ENCODE results near the gene DCDC1. TPM values are rescaled to one million over a fixed set of nuclear protein-coding genes. Genes with fewer than 3 reads are reported as not detected.

Gene DCDC1
- total RNA-seq, 1 experiment from 2014 or later = 0.59 TPM

DNA sequence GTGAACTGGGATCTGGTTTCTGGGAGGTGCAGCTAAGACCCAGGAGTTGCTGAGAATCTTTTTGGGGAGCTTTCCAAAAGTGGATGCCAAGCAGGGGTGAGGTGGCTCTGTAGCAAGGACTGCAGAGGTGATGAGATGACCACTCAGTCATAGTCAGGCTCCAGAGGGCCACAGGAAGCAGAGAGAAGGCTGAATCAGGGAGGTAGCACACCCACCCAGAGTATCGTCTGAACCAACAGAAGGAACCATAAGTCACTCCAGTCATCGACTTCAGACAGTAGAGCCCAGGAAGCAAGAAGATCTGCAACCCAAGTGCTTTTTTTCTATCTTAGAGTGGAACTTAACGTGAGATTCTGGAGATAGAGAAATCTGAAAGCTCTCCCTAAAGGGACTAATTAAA is 447.7 kb downstream of the DCDC1 start:
- Histone ChIP-seq H3K36me3 (replicated peaks; ENCODE audit: control insufficient read depth, insufficient read depth, low read length) (no peaks in the 10 kb centered on the region), H3K27me3 (ENCODE audit: control insufficient read depth, insufficient read depth, low read length) (no peaks in the 10 kb centered on the region), H3K4me3 (ENCODE audit: insufficient read depth, low read depth, low read length) (no peak overlapping the region)
- no peak for DNase-seq

DNA sequence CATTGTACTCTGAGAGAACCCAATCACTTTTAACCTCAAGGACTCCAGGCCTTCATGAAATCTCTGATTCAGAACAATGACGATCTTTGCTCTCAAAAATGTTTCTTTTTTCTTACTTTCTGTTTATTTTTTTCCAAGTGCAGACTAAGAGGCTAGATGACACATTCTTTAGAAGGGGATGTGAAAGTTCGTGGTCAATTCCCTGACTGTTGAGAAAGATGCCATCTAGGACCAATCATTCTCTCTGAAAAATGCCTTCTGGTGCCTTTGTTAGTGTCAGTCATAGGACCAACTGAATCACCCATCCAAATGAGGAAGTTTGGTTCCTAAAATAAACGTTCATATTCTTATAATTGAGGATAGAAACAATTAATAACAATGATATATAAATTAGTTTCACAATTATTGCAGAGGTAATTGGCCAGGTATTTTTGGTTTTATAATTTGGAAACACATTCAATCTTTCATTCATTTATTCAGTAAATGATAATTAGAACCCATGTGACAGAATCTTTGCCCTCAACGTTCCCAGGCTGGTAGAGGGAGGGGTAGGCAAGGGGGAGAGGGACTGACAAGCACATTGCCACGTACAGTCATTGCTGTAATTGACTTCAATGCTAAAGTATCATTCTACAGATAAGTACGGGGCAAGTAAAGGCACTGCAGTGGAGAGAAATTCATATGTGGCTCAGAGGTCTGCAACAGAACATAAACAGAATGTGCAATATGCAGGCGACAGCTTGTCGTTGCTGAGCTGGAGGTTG is 450.0 kb downstream of the DCDC1 start:
- DNase-seq = no peak
- no peak overlapping the region for H3K4me3 ChIP-seq (ENCODE audit: insufficient read depth, low read depth, low read length)
- H3K27me3 ChIP-seq (ENCODE audit: control insufficient read depth, insufficient read depth, low read length) = no peaks in the 10 kb centered on the region
- H3K36me3 ChIP-seq (replicated peaks; ENCODE audit: control insufficient read depth, insufficient read depth, low read length) = no peaks in the 10 kb centered on the region

DNA sequence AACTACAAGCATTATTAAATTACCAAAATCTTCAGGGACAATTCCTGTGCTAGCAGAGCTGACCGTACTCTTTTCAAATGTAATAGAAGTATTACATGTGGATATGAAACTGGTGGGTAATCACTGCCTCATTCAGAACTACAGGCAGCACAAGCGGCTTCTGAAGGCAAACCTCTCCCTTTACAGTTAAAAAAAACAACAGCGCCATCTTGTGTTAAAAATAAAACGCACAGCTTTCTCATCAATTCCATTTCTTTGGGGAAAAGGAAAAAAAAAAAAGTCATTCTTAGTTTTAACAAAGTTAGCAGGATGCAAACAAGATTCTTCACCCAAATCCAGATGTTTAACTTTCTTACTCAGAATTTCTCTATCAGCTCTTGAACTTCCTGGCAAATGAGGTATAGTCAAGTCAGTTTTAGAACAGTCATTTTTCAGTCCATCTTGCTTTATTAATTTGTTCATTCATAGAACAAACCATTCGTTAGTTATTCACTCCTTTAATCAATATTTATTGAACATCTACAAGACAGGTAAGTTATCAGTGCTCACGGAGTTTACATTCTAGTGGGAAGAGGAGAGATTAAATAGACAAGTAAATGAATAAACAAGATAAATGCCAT is 451.6 kb downstream of the DCDC1 start:
- Histone ChIP-seq H3K36me3 (replicated peaks; ENCODE audit: control insufficient read depth, insufficient read depth, low read length) (no peaks in the 10 kb centered on the region), H3K4me3 (ENCODE audit: insufficient read depth, low read depth, low read length) (no peak overlapping the region), H3K27me3 (ENCODE audit: control insufficient read depth, insufficient read depth, low read length) (no peaks in the 10 kb centered on the region)
- DNase-seq = peak; percentile 9

DNA sequence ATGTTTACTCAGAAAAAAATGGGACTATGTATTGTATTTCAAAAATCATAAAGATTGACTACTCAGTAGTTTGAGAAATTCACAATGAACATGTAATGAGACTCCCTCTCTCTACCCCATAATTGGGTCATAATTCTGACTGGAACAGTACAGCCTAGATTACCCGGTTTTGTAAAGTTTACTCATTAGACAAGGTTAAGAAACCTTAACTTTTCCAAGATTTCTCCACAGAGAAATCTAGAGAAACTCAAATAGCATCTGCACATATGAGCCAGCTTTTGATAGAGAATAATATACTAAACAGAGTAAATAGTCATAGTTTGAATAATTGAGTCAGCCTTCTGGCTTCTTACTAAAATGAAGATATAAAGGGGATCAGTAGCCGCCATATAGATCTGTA is 452.3 kb downstream of the DCDC1 start:
- DNase-seq = no peak
- no peak overlapping the region for H3K4me3 ChIP-seq (ENCODE audit: insufficient read depth, low read depth, low read length)
- H3K36me3 ChIP-seq (replicated peaks; ENCODE audit: control insufficient read depth, insufficient read depth, low read length) = no peaks in the 10 kb centered on the region
- no peaks in the 10 kb centered on the region for H3K27me3 ChIP-seq (ENCODE audit: control insufficient read depth, insufficient read depth, low read length)

DNA sequence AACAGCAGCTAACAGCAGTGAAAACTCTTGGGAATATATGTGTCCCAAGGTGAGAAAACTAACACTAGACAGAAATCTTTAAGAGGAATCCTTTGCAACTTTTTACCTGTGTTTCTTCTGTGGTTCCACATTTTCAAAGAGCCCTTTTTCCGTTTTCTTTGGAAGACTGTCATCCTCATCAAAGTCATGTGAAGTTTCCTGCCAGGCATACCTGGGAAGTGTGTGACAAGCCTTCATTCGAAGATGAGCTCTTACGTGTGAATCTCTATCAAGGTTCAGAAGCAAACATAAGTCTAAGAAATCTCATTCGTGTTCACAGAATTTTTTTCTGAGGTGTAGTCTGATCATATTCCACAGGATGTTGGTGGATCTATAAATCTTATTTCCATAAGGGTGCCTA is 452.8 kb downstream of the DCDC1 start:
- Histone ChIP-seq H3K36me3 (replicated peaks; ENCODE audit: control insufficient read depth, insufficient read depth, low read length) (no peaks in the 10 kb centered on the region), H3K4me3 (ENCODE audit: insufficient read depth, low read depth, low read length) (no peak overlapping the region), H3K27me3 (ENCODE audit: control insufficient read depth, insufficient read depth, low read length) (no peaks in the 10 kb centered on the region)
- no peak for DNase-seq

DNA sequence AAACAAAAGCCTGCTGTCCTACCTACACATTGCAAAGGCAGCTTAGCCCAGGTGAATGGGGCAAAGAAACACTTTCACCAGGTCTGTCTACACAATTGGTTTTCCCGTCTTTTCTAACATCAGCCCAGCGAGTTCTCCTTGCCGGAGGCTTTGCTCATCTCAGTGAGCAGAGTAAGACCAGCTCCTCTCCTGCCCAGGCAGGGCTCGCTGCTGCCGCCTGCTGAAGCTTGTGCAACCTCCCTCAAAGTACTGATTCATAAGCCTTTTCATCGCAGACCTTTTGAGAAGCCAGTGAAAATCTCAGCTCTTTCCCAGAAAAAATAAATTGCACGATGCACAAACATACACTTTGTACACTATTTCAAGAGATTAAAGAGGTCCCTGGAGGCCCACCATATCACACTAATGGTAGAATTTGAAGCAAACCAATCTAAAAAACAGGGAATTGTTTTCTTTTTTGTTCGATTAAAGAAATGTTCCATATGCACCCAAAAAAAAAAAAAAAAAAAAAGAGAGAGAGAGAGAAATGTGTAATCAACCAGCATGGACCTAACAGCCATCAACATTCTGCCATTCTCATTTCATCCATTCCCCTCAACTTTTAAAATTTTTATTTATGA is 455.3 kb downstream of the DCDC1 start:
- peak; percentile 43 for DNase-seq
- H3K4me3 ChIP-seq (ENCODE audit: insufficient read depth, low read depth, low read length) = no peak overlapping the region
- H3K36me3 ChIP-seq (replicated peaks; ENCODE audit: control insufficient read depth, insufficient read depth, low read length) = no peaks in the 10 kb centered on the region
- H3K27me3 ChIP-seq (ENCODE audit: control insufficient read depth, insufficient read depth, low read length) = no peaks in the 10 kb centered on the region

DNA sequence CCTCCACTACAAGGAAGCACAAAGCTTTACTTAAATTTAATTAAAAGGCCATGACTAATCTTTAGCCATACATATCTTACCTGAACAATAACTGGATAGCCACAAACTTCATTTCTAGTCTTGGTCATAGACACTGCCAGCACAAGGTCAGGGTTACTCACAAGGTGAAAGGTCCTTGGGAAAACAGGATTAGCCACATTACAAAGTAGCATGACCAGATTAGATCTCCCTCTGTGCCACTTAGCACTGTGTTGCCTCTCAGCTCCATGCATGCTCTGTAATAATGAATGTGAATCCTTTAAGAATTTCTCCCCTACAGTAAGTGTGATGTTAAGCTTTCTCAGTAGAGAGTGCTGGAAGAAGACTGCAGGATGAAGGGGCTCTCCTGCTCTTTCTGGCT is 458.3 kb downstream of the DCDC1 start:
- DNase-seq = no peak
- H3K4me3 ChIP-seq (ENCODE audit: insufficient read depth, low read depth, low read length) = no peak overlapping the region
- no peaks in the 10 kb centered on the region for H3K36me3 ChIP-seq (replicated peaks; ENCODE audit: control insufficient read depth, insufficient read depth, low read length)
- no peaks in the 10 kb centered on the region for H3K27me3 ChIP-seq (ENCODE audit: control insufficient read depth, insufficient read depth, low read length)

DNA sequence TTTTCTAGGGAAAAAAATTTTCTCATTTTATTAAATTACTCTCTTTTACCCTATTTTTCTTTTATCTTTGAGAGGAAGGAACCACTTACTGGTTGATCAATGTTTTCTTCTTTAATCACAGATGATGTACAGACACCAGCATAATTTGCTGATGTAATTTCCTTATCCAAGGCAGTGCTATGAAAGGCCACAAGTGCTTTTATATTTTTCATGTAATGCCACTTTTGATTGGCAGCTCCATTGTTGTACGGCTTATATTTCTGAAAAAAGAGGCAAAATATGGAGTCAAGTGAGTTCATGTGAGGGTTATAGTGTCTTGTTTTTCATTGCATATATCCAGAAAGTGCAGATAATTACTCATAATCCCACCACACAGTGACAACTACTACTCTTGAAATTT is 460.7 kb downstream of the DCDC1 start:
- Histone ChIP-seq H3K27me3 (ENCODE audit: control insufficient read depth, insufficient read depth, low read length) (no peaks in the 10 kb centered on the region), H3K36me3 (replicated peaks; ENCODE audit: control insufficient read depth, insufficient read depth, low read length) (no peaks in the 10 kb centered on the region), H3K4me3 (ENCODE audit: insufficient read depth, low read depth, low read length) (no peak overlapping the region)
- DNase-seq = no peak

DNA sequence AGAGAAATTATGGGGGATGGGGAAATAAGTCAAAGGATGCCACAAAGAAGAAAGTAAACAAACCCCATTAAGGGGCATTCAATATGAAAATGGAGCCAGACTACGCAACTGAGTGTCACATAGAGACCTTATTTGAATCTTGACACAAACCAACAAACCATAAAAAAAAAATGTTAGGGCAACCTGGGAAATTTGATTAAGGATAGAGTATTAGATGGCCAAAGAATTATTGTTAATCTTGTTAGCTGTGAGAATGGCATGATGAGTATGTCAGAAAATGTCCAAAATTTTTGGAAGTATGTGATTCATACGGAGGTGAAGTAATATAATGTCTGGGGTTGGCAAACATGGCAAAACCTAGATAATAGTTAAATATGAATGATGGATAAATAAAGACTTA is 461.3 kb downstream of the DCDC1 start:
- Histone ChIP-seq H3K36me3 (replicated peaks; ENCODE audit: control insufficient read depth, insufficient read depth, low read length) (no peaks in the 10 kb centered on the region), H3K4me3 (ENCODE audit: insufficient read depth, low read depth, low read length) (no peak overlapping the region), H3K27me3 (ENCODE audit: control insufficient read depth, insufficient read depth, low read length) (no peaks in the 10 kb centered on the region)
- DNase-seq = no peak

DNA sequence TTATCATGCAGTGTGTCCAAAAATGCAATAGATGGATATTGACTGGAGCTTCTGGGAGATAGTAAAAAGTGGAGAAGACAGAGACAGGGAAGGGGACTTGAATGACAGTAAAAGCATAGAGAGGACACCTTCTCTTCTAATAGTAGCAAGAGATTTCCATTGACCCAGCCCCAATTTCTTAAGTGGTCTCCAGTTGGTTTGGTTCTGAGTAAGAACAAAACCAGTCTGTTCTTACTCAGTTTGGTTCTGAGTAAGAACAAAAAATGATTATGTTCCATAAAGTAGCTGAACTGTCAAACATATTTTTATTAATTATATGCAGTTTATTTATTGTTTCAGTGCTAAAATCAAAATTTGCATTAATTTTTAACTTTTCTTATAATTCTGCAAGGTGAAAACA is 466.6 kb downstream of the DCDC1 start:
- Histone ChIP-seq H3K36me3 (replicated peaks; ENCODE audit: control insufficient read depth, insufficient read depth, low read length) (no peaks in the 10 kb centered on the region), H3K27me3 (ENCODE audit: control insufficient read depth, insufficient read depth, low read length) (no peaks in the 10 kb centered on the region), H3K4me3 (ENCODE audit: insufficient read depth, low read depth, low read length) (no peak overlapping the region)
- DNase-seq = no peak

DNA sequence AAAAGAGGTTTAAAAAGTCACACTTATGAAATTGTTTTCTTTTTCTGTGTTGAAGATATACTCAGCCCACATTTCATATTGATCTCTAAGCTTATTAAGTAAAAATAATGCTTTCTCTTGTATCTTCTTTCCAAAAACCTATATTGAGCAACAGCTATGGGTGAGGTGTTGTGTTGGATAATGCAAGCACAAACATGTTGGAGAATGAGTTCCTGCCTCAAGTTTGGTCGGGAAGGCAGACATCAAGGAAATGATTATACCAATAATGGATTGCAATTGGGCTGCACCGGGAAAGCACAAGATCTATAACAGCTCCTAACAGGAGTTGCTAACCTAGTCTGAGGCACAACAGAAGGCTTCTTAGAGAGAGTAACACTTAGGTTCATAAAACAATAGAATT is 474.5 kb downstream of the DCDC1 start:
- Histone ChIP-seq H3K27me3 (ENCODE audit: control insufficient read depth, insufficient read depth, low read length) (no peaks in the 10 kb centered on the region), H3K36me3 (replicated peaks; ENCODE audit: control insufficient read depth, insufficient read depth, low read length) (no peaks in the 10 kb centered on the region), H3K4me3 (ENCODE audit: insufficient read depth, low read depth, low read length) (no peak overlapping the region)
- DNase-seq = no peak

DNA sequence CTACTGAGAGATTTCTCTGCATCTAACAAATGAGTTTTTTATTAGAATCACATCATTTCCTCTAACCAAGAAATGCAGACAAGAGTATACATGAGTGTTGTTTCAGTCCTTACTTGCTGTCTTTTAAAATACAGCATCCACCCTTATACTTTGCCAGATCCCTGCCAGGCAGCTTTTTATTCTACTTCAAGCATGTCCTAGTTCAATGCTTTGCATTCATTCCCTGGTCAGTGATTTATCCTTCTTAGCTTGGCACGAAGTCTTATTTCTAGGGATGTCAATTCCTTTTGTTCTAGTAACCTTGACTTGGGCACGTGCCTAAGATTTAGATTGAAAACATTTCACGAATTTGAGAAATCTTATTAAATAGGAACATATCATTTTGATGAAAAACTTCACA is 476.2 kb downstream of the DCDC1 start:
- Histone ChIP-seq H3K36me3 (replicated peaks; ENCODE audit: control insufficient read depth, insufficient read depth, low read length) (no peaks in the 10 kb centered on the region), H3K4me3 (ENCODE audit: insufficient read depth, low read depth, low read length) (no peak overlapping the region), H3K27me3 (ENCODE audit: control insufficient read depth, insufficient read depth, low read length) (no peaks in the 10 kb centered on the region)
- DNase-seq = no peak

DNA sequence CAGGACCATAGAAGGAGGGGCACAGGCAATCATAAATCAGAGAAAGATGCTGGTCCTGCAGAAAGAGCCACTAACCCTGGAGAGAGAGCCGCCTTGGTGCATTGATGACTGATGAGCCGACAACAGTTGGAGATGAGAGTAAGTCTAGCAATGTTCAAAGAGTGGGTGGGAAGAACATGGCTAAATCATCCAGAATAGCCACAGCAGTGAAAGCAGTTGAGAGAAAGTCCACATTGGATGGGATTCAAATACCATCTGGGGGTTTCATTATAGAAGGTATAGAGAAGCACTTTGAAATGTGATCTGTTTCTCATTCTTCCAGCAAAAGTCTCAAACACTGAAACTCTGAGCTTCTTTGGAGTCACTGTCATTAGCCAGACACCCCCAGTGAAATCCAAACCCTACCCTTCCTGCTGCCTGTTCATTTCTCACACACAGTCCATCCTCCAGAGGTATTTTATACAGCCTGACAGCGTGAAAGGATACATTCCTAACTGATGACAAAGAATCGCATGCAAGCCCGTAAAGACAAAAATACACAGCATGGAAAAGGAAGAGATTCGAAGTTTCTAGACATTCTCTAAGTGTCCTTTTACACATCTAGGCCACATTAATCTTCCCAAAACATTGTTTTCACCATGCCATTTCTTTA is 480.3 kb downstream of the DCDC1 start:
- Histone ChIP-seq H3K4me3 (ENCODE audit: insufficient read depth, low read depth, low read length) (no peak overlapping the region), H3K27me3 (ENCODE audit: control insufficient read depth, insufficient read depth, low read length) (no peaks in the 10 kb centered on the region), H3K36me3 (replicated peaks; ENCODE audit: control insufficient read depth, insufficient read depth, low read length) (no peaks in the 10 kb centered on the region)
- DNase-seq = no peak

DNA sequence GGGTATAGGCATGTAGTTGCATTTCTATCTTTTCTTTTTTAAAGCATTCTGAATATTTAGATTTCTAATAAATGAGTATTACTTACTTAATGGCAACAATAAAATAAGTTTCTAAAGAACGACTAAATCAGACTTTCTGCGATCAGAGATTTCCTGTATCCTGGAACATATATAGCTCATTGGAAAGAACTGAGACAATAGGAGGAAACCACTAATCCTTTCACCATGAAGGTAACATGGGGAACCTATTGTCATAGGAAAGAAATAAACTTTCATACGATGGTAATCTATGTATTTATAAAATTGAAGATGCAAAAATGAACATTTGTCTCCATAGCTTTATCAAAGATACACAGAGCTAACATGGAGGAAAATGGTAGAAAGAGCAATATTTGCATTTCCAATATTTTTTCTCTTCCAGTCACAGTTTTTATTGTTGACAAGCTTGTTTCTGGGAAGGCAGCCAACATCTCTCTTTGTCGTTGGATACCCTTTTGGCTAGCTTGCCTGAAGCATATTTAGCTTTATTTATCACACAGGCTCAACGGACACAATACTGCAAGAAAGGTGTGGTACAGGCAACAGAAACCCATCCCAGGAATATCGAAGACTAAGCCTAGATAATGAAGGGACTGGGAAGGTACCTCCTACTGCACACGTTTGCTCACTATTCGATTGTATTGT is 490.1 kb downstream of the DCDC1 start:
- H3K36me3 ChIP-seq (replicated peaks; ENCODE audit: control insufficient read depth, insufficient read depth, low read length) = no peaks in the 10 kb centered on the region
- DNase-seq = no peak
- H3K27me3 ChIP-seq (ENCODE audit: control insufficient read depth, insufficient read depth, low read length) = no peaks in the 10 kb centered on the region
- no peak overlapping the region for H3K4me3 ChIP-seq (ENCODE audit: insufficient read depth, low read depth, low read length)
